ENCODE results near the gene CAPN5.
"Not testable (repeated sequence)": the region's sequence is repeated elsewhere in the genome, so short reads cannot be mapped to it uniquely, and the experiment has no call there.

CAPN5 gene

GRCh38 chr11:77066229-77067042, at the start of gene CAPN5:
Gene CAPN5 (plus strand): TSS chr11:77066971. CDS start chr11:77084887, 17,916 bp downstream.
- DNase-seq, result peak; percentile 89

DNA sequence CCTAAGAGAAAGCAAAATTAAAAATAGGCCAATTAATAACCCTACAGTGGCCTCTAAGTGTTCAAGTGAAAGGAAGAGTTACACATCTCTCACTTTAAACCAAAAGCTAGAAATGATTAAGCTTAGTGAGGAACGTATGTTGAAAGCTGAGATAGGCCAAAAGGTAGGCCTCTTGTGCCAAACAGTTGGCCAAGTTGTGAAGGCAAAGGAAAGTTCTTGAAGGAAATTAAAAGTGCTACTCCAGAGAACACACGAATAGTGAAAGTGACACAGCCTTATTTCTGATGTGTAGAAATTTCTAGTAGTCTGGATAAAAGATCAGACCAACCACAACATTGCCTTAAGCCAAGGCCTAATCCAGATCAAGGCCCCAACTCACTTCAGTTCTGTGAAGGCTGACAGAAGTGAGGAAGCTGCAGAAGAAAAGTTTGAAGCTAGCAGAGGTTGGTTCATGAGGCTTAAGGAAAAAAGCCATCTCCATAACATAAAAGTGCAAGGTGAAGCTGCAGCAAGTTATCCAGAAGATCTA, 48.3 kb upstream of the CAPN5 start:
- DNase-seq, result not testable (repeated sequence)

DNA sequence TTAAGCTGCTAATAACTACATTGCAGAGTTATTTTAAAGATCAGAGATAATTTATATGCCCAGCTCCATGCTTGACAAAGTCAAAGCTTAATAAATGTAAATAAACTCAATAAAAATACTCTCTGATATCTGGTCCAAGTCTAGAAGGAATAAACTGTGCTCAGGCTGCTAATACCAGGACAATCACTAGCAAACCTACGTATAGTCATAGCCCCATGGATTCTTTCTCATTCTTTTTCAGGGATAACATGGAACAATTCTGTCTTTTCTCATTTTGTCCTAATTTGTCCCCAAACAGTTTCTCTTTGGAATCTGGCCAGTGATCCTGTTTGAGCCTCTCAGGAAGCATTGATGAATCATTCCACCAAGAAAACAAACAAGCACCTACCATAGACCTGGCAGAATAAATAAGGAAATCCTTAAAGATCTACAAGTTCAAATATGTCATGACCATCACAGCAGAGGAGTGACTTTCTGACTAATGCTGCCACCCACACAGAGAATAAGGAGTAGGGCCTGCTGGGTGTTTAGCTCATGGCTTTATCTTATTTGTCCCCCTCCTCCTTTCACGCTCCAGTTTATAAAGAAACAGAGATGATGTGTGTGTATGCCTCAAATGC, 46.7 kb upstream of the CAPN5 start:
- no peak for DNase-seq

- no peak for DNase-seq
Measured at GRCh38 chr11:77020734-77021133, 46.0 kb upstream of the CAPN5 start.

DNA sequence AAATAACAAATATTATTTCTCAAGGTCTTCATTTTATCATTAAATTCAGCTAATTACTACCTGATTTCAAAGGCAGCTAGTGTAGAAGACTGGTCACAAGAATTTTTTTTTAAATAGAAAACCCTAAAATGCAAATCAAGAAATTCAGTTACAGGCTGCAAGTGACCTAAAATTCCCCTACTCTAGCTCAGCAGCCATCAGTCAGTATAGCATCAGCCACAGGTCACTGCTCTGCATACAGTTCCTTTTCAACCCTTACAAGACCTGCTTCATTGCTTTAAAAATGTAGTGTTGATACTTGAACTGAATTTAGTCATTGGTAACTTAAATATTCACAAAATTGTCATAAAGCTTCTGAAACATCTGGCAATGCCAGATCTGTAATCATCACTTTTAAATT, 42.0 kb upstream of the CAPN5 start:
- DNase-seq, result no peak

- no peak for DNase-seq
Measured at GRCh38 chr11:77026221-77026620, 40.5 kb upstream of the CAPN5 start.

- DNase-seq, result no peak
Measured at GRCh38 chr11:77026743-77027142, 40.0 kb upstream of the CAPN5 start.

DNA sequence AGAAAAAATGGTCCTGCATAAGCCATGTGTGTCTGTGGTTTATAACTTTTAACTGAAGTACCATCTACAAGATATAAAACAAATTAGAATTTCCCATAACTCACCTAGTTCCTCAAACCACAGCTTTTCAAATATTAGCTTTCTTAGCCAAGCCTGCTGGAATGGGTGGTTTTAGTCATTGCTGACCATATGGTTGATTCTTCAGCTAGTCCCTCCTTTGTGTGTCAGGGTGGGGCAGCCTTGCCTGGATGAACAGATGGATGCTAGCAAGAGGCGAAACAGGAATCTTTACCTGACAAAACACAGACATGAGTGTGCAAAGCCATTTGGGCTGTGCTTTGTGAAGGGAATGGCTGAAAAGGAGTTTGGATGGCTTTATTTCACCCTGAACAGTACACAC, 39.5 kb upstream of the CAPN5 start:
- DNase-seq, result no peak

- no peak for DNase-seq
Measured at GRCh38 chr11:77029829-77030228, 36.9 kb upstream of the CAPN5 start.

- DNase-seq, result no peak
Measured at GRCh38 chr11:77030834-77031414, 35.8 kb upstream of the CAPN5 start.

- DNase-seq, result no peak
Measured at GRCh38 chr11:77031599-77031998, 35.2 kb upstream of the CAPN5 start.

GRCh38 chr11:77035039-77035438, 31.7 kb upstream of the CAPN5 start:
- DNase-seq, result no peak

GRCh38 chr11:77035580-77035979, 31.2 kb upstream of the CAPN5 start:
- no peak for DNase-seq

GRCh38 chr11:77036398-77036797, 30.4 kb upstream of the CAPN5 start:
- no peak for DNase-seq

DNA sequence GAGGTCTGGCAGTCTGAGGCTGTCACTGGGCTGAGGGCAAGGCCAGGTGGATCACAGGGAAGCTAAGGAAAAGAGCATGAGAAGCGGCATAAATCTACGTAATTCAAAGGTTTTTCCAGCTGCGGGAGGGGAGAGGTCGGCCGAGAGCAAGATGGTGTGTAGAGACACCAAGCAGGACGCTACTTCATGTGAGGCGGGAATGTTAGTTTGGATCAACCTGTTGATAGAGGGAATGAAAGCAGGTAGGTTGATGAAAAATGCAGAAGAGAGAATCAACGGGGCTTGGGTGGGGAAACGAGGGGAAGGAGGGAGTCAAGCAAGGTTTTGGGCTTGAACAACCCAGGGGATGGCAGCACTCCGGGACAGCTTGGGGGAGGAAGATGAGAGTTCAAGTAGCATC, 29.7 kb upstream of the CAPN5 start:
- no peak for DNase-seq

DNA sequence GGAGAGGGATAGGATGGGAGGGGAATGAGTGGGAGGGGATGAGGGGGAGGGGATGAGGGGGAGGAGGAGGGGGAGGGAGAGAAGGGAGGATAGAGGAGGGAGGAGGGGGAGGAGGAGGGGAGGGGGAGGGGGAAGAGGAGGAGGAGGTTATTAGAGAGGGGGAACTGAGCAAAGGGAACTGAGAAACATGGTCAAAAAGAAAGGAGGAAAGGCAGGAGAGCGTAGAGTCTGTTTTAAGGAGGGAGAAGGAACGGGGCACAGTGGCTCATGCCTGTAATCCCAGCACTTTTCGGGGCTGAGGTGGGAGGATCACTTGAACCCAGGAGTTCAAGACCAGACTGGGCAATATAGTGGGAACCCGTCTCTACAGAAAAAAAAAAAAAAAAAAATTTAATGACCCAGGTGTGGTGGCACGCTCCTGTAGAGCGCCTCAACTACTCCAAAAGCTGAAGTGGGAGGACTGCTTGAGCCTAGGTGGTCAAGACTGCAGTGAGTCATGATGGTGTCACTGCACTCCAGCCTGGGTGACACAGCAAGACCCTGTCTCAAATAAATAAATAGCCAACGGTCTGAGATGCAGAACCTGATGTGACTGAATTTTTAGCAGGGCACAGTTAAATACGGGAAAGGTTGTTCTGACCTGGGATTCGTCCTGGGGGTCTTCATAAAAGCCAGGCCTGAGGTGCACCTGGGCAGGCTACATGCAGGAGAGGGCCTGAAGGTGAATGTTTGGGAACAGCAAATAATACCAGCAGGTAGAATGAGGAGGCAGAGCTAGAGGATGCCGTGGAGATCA, 28.5 kb upstream of the CAPN5 start:
- DNase-seq, result no peak

GRCh38 chr11:77038825-77039326, 27.9 kb upstream of the CAPN5 start:
- DNase-seq, result no peak

GRCh38 chr11:77039491-77040400, 27.0 kb upstream of the CAPN5 start:
- peak; percentile 24 for DNase-seq

GRCh38 chr11:77040401-77040777, 26.4 kb upstream of the CAPN5 start:
- no peak for DNase-seq

DNA sequence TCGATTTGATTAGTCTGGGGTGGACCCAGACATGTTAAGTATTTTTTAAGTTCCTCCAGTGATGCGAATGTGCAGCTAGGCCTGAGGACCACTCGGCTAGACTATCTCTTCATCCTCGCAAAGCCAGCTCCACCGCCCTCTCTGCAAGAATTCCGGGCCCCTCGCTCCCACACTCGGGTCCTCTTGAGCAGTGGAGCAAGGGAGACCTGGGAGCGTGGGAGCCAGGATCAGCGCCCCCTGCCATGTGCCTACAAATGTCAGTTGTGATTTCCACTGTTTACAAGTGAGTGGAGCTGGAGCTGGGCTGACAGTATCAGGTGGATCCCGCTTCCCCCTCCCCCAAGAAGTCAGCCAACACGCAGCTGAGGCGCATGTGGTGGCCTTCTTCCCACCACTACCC, 25.9 kb upstream of the CAPN5 start:
- DNase-seq, result no peak

DNA sequence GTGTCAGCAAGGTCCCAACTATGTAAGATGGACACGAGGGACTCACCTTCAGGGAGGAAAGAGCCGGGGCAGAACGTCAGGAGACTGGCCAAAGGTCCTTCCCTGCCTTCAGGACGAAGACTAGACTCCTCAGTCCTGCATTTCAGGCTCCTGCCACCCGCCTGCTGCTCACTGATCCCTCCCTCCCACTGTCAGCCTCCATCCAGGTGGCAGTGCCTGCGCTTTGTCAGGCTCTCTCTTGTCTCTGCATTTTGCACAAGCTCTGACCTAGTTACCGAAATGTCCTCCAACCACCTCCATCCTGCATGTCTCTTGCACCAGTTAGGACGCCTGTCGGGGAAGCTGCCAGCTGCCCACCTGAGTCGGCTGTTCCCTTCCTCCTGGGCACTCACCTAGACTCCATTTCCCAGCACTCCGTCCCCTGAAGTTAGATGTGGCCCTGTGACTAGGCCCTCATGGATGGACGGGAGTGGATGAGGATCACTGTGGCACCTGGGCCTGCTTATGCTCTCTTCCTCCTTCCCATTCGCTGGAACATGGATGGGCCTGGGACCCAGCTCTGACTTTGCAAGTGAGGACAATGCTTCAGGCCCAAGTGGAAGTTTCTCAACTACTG, 24.6 kb upstream of the CAPN5 start:
- no peak for DNase-seq
